NOMO-1 treated with DMSO at 0.1 percent for 48 hours (cell line): Measurements from ENCODE around the gene CAPN10.
"Not testable (repeated sequence)": the region's sequence is repeated elsewhere in the genome, so short reads cannot be mapped to it uniquely, and the experiment has no call there.

ENCODE experiments used
- DNase-seq: peaks from one replicate; lab custom pipeline; 2025; ENCODE audit not compliant: unreplicated experiment; lab: John Stamatoyannopoulos, UW

The CAPN10 gene

DNA sequence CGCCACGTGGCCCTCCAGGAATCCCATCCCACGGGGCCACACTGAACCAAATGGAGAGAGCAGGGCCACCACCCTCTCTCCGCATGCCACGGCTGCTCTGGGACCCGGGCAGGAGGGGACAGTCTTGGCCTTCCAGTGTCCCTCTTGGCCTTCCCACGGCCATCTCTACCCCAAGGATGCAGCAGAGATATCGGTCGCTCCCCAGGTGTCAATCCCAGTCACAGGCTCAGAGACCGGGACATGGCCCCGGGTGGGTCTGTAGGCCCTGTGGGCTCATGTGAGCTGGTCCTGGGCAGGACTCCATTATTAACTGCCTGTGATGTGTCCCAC is 15.3 kb downstream of the CAPN10 start:
- DNase-seq = no peak

DNA sequence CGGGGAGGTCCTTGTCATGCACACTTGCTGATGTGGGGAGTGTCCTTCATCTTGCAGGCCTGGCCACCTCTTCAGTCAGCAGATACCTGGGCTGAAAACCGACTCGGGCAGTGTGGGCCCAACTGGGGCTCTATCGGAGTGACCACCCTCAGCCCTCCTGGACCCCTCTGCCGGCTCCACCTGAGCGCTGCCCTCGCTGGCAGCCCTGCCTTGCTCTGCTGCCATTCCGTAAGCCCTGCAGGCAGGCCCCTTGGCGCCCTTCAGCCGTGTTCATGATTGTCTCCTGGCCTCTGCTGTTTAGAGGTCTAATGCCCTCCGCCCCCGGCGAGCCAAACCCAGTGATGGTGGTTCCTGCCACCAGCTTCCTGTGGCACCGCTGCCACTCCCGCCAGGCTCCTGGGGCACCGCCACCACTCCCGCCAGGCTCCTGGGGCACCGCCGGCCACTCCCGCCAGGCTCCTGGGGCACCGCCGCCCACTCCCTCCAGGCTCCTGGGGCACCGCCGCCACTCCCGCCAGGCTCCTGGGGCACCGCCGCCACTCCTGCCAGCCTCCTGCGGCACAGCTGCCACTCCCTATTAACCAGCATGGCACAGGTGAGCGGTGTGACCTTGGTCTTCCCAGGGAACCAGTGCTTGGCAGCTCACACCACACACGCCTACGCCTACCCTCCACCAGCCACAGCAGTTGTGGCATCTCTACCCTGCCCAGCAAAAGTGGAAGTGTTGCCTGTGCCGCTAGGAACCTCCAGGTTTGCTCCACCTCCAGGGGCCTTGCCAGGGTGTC is 15.9 kb downstream of the CAPN10 start:
- DNase-seq = no peak

DNA sequence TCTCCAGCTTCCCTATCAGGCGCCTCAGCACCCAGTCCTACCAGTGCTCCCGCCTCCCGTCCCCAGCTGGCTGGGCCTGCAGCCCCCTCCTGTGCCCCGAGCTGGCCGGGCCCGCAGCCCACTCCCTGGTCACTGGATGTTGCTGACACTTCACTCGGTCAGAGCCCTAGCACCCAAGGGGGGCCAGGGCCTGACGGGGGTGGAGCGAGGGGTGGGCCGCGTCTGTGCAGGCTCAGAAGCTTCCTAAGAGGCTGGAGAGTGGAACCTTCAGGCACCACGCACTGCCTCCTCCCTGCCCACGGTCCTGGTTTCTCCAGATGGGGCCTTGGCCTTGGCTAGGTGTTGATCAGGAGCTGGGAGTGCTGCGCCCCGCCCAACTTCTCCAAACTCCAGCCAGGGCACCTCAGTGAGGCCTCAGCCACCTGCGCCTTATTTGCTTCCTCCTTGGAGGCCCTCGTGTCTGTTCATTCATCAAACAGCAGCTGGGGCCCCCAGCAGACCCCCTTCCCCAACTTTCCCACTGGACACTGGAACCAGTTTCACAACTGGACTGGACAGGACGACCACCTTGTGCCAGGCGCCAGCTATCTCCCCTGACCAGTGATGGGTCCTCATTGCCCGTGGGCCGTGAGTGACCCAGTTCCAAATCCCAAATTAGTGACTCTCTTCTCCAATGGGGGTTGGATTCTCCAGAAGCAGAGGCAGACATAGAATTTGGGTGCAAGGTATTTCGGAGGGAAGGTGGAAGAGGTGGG is 16.7 kb downstream of the CAPN10 start:
- no peak for DNase-seq

DNA sequence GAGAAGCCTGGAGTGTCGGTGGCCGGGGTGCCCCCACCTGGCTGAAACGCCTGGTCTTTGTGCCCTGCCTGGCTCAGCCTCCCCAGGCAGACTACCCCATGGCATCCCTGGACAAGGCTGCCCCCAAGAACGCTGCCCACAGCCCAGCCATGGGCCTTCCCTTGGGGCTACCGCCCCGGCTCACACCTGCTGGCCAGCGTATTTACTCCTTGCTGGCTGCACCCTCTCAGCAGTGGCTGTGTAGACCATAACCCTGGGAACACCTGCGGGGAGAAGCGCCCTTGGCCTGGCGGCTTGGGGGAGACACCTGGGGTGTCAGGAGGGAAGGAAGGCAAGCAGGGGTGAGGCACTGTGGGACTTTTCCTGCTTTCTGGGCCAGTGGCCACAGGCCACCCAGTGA is 17.3 kb downstream of the CAPN10 start:
- no peak for DNase-seq

DNA sequence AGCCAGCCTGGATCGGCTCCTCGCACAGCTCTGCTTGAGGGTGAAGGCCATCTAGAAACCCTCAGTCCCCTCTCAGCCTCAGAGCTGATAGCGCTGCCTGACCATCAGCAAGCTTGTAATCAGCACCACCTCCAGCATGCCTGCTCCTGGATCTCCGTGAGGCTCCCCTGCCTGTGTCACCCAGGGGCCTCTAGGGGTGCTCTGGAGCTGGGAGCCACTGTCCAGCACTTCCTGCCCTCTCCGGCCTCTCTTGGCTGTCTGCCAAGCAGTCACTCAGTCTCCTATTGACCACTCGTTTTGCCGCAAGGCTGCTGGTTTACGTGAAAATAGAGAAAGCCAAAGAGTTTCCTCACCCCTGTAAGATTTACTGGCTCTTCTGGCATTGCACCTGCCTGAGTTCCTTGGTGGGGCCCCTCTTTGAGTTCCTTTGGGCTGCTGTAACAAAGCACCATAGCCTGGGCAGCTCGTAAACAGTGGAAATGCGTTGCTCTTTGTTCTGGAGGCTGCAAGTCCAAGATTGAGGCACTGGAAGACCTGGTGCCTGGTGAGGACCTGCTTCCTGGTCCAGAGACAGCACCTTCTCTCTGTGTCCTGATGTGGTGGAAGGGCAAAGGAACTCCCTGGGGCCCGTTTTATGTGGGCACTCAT is 17.9 kb downstream of the CAPN10 start:
- peak; percentile 58 for DNase-seq

DNA sequence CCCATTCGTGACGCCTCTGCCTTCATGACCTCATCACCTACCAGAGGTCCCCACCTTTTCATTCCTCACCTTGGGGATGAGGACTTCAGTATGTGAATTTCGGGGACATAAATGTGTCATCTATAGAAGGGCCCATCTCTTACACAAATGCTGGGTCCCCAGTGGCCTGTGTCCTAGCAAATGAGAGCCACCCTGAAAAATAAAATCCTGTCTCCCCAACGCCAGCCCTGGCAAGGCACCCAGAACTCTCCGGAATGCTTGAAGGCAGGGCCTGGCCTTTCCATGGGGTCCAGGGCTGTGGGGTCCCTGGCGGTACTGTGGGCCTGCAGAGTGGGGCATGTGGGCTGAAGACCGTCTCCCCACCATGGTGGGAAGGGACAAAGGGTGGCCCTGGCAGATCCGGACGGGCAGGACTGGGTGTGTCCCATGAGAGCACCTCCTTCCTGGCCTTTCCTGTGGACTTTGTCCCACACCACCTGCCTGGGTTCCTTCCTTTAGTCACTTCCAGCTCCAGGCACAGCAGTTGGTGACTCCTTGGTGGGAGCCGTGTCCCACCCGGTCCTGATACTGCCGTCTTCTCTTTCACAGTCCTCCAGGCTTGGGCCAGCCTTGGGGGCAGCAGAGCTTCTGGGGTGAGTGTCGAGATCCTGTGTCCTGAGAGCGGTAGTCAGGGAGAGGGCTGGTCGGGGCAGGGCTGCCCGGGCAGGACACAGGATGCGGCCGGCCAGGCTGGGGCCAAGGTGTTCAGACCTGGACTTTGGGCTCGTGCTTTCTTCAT is 18.6 kb downstream of the CAPN10 start:
- no peak for DNase-seq

DNA sequence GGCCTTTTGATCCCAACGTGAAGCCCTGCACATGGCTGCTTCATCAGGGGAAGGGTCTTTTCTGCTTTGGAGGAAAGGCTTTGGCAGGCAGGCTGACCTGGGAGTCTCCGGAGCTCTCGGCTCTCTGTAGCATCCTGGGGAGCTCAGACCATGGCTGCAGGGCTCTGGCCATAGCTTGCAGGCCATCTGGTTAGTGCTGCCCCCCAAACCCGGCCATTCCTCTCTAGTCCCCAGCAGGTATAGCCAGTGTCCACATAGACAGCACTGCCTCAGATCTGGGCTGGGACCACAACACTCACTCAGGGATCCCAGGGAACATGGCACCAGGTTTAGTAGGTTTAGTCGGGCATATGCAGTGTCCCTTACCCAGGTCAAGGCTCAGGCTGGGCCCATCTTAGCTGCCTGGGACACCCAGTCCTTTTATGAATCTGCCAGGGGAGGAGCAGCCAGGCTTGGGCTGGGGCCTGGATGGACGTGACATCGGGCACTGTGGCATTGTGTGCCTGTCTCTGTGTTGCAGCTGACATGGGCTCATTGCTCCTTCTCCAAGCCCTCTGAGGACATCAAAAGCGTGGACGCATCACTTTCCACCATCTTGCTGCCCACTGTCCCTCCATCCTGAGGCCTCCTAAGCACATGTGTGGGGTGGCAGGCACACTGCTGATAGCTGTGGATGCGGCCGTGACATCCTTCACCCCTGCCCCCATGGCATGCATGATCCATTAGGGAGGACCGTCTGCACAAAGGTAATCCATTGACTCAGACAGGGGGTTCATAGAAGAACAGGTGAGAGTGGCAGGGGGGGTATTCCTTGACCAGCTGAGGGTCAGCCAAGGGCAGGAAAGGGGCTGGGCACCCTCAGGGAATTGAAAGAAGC is 19.6 kb downstream of the CAPN10 start:
- no peak for DNase-seq

DNA sequence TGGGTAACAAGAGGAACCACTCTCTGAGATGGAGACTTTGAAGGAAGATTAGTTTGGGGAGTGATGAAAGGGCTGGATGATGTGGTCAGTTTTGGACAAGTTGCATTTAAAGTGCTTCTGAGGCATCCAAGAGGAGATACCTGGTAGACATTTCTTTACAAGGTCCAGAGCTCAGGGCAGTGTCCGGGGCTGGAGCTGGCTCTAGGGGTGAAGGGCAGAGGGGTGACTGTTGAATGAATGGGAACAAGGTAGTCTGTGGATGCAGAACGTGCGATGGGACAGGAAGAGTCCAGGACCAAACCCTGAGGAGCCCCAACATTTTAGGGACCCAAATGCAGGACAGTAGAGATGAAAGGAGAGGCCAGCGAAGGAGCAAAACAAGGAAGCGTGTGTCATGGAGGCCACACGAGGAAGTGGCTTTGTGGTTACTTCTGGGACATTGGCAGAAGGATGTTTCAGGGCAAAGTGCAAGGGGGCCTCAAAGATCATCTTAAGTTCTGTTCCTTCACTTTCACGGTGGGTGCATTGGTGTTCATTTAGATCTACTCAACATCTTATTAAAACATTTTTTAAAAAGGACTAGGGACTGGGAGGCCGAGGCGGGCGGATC is 25.2 kb downstream of the CAPN10 start:
- DNase-seq = peak; percentile 76

DNA sequence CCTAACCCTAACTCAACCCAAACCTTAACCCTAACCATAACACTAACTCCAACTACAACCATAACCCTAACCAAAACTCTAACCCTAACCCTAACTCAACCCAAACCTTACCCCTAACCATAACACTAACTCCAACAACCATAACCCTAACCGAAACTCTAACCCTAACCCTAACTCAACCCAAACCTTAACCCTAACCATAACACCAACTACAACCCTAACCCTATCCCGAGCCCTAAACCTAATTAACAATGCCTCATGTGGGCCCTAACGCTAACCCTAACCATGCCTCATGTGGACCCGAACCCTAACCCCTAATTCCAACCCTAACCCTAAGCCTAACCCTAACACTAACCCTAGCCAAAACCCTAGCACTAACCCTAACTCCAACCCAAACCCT is 27.2 kb downstream of the CAPN10 start:
- DNase-seq = no peak

DNA sequence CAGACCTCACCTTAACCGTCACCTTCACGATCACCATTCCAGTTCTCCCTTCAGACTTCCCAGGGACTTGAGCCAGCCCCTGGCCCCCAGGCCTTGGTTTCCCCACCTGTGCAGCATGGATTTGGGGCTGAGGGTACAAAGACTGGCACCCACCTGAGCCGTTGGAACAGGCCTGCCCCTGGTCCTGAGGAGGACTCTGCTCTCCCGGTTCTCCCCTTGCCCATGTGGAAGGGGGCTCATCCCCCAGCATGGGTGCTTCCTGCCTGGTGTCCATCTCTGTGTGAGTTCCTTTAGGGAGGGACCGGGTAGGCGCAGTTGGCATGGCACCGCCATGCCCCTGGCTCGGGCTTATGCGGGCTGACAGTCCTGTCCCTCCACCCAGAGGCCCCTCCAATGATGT is 27.9 kb downstream of the CAPN10 start:
- no peak for DNase-seq

DNA sequence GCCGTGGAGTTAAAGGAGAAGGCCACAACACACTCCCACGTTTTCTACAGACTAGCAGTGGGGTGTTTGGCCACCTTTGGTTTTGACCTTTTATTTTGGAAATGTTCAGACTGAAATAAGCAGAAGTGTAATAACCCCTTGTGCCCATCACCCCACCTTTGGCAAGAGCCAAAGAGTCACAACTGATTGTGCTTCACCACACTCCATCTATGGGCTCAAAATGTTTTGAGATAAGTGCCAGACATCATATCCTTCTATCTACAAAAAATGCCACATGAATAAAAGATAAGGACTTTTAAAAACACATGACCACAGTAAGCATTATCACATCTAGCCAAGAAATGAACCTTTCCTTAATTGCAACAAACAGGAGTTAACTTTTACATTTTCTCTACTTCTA is 28.9 kb downstream of the CAPN10 start:
- DNase-seq = no peak

DNA sequence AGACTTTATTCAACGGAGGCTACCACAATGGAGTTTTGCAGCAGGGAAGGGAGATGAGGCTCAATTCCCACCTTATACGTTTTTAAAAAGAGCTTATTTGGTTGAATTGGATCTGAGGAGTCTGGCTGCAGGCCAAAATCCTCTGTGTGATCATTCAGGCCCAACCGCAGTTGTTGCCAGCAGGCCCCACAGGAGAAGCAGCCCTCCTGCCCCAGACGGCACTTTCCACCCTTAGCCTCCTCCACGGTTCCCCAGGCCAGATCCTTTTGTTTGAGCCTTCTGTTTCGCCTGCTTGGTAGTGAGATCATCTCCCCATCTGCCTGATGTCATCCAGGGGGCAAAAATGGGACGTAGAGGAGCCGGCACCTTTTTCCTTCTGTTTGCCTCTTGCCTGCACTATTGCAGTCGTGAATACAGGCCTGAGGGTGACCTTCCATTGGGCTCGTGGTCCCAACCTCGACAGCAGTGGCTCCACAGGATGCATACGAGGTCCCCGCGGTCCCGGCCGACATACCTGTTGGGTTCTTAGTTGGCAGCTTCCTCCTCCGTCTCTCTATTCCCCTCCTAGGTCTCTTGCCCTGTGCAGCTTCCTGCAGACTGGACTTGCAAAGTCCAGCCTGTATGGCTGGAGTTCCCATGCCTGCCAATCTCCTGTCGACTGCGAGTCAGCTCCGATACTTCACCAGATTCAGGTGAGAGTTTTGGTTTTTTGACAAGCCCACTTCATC is 29.4 kb downstream of the CAPN10 start:
- no peak for DNase-seq

DNA sequence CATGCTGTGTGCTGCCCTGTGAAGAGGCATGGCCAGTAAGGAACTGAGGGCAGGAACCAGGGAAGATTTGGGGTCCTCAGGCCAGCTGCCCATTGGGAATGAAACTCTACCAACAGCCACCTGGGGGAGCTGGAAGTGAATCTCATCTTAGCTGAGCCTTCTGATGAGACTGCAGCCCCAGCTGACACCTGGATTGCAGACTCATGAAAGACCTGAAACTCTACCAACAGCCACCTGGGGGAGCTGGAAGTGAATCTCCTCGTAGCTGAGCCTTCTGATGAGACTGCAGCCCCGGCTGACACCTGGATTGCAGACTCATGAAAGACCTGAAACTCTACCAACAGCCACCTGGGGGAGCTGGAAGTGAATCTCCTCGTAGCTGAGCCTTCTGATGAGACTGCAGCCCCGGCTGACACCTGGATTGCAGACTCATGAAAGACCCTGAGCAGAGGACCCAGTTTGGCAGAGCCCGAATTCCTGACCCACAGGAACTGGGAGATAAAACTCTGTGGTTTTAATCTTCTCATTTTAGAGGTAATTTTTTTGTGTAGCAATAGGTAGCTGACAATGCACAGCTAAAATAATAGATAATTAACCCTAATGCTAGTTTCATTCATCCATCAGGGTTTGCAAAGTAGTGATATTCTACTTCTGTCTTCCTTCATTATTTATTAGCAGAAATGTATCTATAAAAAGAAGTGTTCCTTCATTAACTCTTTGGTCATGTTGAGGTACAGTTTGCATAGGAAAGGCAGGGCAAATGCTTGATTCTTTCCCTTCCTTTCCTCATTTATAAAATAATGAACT is 30.5 kb downstream of the CAPN10 start:
- not testable (repeated sequence) for DNase-seq

DNA sequence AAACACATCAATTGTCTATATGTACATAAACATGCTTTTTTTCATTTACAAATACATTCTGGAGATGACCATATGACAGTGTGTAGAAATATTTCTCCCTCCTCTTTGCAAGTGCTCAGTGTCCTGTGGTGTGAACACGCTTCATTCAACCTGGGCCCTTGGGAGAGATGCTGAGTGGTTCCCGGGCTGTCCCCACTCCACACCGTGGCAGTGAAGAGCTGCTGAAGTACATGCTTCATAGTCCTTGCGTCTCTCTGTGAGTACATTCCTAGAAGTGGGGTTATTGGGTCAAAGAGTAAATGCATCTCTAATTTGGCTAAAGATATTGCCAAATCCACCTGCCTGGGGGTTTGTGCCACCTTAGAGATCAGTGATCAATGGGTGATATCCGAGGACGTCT is 32.2 kb downstream of the CAPN10 start:
- no peak for DNase-seq

DNA sequence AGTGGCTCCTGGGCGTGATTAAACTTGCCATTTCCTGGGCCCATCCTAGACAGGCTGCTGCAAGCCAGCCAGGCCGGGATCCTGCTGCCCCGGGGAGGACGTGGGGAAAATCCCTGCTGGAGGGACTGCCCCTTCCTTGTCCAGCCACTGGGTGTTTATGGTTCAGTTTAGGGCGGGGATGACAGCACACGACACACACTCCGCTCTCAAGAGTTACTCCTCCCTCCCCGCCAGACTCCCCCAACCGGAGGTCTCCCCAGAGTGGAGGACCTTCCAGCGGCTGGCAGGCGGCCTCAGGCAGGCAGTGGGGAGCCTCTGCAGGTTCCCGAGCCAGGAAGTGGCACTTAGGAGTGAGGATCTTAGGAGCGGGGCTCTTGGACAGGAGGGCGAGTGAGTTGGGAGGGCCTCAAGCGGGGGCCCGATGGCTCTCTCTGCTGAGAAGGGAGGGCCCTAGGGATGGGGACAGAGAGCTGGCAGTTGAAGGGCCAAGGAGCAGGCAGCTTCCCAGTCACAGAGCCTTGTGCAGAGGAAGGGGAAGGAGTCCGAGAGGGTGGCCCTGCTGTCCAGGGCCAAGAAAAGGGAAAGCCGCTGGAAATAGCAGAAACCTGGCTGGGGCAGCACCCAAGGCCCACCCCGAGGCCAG is 33.1 kb downstream of the CAPN10 start:
- DNase-seq = no peak

DNA sequence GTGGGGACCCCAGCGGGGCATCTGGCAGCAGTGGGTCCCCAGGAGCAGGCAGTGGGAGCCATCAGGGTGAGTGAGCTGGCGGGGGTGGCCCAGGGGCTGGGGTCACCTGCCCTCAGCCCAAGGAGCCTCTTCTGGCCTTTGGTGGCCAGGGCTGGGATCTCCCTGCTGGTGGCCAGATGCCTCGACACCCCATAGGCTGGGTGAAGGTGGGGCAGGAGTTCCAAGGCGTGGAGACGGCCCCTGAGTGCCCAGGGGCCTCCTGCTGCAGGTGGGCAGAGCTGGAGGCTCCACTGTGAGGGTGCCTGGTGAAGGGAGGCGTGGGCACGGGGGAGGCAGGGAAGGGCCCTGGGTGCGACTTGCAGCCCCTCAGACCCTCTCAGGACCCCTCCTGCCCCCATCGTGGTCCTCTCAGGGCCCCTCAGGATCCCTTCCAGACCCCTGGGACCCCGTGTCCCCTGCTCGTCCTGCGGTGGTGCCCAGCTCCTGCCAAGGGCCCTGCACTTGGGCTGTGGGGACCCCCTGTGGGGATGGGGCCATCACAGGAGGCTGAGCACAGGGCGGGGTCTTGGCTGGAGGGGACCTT is 33.7 kb downstream of the CAPN10 start:
- no peak for DNase-seq

DNA sequence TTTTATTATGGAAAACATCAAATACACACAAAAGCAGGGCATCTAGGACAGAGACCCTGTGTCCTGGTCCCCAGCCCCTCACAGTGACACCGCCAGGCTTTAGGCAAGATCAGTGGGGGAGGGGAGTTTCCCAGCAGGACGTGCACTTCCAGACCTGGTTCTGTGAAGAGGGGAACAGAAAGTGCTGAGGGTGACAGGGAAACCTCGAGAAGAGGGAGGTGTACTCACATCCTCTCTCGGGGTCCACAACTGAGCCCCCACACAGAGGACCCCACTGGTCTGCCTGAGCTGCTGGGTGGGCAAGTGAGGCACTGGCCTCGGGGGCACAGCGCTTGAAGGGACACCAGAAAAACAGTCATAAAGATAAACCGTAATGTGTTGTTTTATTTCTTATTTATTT is 34.3 kb downstream of the CAPN10 start:
- DNase-seq = peak; percentile 12

DNA sequence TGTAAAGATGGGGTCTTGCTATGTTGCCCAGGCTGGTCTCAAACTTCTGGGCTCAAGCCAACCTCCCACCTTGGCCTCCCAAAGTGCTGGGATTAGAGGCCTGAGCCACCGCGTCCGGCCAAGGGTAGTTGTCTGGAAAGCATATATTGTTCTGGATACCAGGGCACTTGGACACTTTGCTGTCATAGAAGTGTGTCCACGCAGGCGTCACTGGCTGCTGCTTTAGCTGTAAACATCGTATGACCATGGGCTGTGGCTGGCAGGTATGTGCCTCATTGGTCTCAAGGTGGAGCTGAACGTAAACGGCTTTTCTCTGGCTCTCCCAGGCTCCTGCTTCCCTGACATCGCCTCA is 35.5 kb downstream of the CAPN10 start:
- no peak for DNase-seq
